ENCODE measurements around the gene BUB1B.

The BUB1B gene

GRCh38 chr15:40242213-40242599 is 81.3 kb downstream of the BUB1B start:
- DNase-seq: no peak

GRCh38 chr15:40242601-40243000 is 81.7 kb downstream of the BUB1B start:
- no peak for DNase-seq

DNA sequence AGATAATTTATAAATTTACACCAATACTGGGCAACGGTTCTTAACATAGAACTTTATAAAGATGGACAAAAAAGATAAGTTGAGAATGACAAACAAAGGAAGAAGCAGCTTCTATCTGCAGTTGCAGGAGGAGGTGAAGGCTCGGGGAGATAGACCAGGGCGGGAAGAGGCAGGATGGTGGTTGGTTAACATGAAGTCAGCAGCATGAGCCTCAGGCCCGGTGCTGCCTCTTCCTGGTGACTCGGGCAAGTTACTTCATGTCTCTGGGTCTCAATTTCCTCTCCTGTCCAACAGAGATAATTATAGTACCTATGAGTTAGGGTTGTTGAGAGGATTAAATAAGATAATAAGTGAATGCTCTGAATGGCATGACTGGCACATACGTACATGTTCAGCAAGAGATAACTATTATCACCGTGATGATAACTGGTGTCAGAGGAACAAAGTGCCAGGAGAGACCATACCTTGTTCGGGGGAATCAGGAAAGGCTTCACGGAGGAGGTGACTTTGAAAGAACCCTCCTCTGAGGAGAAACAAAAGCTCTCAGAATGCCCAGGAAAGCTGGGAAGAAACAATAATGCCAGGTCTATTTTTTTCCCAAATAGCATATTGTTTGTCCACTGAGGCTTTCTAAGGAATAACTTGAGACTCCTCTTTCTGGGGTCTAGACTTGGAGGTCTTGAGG is 82.4 kb downstream of the BUB1B start:
- DNase-seq: no peak

GRCh38 chr15:40244961-40245523 is 84.2 kb downstream of the BUB1B start:
- no peak for DNase-seq

- no peak for DNase-seq
Measured at GRCh38 chr15:40245666-40246450, 85.0 kb downstream of the BUB1B start.

GRCh38 chr15:40246496-40247280 is 85.8 kb downstream of the BUB1B start:
- no peak for DNase-seq

- no peak for DNase-seq
Measured at GRCh38 chr15:40247406-40247971, 86.6 kb downstream of the BUB1B start.

DNA sequence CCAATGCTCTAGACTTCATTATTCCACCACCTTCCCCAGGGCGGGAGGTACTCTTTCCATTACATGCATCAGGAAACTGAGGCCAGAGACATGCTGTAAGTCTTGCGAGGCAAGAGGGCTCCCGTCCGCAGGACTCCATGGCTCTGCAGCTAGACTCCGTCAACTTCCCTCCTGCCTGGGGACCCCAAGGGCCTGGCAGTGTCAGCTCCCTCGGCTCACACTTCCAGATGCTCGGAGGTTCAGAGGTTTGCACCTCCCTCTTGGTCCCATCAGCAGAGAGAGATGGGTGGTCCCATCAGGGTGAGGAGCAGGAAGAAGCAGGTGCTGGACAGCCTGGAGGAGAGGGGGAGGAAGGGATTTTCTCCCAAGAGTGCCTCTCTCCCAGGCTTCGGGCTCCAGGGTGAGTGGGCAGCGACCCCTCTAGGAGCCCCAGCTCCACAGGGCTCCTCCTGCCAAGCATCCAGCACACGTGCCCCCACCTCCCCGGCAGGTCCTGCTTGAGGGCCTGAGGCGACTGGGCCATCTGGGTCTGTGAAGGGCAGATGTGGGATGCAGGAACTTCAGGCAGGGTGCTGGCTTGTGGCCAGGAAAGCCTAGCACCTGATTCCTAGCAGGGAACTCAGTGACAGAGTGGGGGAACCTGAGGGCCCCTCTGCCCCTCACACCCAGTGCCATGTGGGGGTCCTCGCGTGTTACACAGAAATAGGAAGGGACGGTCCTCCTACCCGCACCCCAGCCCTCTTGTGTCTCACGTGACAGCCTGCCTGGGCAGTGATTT is 87.3 kb downstream of the BUB1B start:
- DNase-seq: no peak

- DNase-seq: no peak
Measured at GRCh38 chr15:40249477-40250303, 88.8 kb downstream of the BUB1B start.

GRCh38 chr15:40250304-40250656 is 89.4 kb downstream of the BUB1B start:
- DNase-seq: no peak

DNA sequence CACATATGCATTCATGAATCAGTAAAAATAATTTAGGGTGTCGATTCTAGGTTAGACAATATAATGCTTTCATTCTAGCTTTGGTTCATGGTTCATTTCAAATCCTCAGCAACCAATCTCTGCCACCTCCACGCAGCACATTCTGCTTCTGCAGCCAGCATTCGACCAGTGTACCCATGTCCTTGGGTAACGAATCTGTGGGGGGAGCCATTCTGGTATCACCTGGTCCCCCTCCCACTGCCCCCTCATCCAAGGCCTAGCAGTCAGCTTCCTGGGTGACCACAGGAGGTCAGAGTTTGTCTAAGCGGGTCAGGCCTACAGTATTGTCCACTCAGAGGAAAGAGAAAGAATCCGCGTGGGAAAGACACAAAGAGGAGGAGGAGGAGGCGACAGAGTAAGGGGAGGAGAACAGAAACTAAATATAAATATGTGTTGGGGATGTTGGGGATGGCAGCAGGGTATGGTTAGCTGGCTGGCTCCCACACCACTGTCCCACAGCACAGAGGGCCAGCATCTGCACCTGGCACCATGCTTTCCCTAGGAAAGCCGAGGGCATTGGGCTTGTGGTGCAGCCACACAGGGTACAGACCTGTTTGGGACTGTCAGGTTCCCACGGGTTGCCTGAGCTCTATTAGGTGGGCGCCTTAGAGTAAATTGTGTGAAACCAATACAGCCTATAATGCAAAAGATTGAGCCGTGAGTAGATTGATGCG is 90.1 kb downstream of the BUB1B start:
- no peak for DNase-seq

DNA sequence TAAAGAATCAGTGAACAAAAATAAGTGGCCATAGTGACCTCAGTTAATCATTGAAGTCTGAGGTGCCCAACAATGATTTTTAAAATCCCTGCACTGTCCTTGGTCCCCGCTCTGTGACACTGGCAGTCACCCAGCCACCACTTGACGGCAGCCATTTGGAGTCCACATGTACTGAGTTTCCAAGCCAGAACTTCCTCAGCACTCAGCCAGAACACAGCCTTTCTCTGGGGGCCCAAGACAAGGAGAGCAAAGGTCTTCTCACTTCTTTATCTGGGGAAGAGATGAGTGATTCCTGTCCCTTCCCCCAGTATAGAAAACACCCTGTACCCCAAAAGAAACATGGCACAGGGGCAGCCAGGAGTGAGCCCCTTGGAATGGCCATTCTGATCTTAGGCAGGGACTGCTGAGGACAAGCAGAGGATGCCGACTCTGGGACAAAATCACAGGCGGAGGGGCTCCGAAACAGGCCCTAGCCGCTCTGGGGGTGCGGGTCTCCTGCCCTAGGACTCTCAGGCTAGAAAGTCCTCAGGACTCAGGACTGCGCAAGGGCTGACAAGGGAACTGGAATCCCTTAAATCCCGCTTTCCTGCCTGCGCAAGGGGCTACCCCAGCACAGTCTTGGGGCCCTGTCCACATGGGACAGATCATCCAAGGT is 90.7 kb downstream of the BUB1B start:
- DNase-seq: no peak

- no peak for DNase-seq
Measured at GRCh38 chr15:40252141-40252437, 91.2 kb downstream of the BUB1B start.

GRCh38 chr15:40252438-40253166 is 91.7 kb downstream of the BUB1B start:
- peak; percentile 51 for DNase-seq

- no peak for DNase-seq
Measured at GRCh38 chr15:40253167-40253790, 92.4 kb downstream of the BUB1B start.

DNA sequence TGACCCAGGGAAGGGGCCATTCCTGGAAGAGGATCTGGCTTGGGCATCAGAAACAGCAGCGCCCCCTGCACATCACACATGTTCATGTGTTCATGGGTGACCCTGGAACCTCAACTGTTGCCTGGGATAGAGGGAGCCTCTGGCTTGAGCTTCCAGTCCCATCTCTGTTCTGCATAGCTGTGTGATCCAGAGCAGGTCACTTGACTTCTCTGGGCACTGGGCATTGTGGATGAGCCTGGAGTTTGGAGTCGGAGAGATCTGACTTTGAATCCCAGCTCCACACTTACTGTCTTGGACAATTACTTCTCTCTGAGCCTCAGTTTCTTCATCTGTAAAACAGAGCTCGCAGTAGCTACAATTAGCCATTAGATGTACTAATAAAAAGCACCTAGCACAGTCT is 93.6 kb downstream of the BUB1B start:
- DNase-seq: no peak

GRCh38 chr15:40255033-40255432 is 94.2 kb downstream of the BUB1B start:
- peak; percentile 2 for DNase-seq

DNA sequence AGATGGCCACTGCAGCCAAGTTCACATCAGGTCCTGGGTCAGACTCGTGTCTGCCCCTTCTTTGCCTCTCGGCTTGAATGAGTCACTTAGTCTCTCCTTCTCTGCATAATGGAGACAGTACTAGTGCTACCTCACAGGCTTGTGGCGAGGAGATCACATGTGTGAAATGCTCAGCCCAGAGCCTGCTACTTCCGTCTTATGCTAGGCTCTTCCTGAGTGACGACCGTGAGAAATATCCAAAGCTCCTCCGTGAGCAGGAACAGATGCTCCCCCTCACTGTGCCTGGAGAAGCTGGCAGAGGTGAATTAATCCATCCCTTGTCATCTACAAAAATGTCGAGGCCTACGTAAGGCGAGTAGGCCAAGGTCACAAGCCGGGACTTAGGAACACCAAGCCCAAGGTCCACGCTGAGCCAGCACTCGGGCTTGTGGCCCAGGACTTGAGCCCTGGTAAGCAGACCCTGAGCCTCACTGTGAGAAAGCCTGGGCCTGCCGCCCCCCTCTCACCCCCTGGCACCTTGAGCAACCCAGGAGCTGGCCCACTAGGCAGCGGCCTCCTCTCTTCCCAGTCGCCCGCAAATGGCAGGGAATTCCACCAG is 95.9 kb downstream of the BUB1B start:
- no peak for DNase-seq

Data from NCI-H1436 (cell line).